Panc1 (cell line): ENCODE results near the gene LY6G6D.

Experiments used
- POLR2AphosphoS5 ChIP-seq: IDR thresholded peaks from 2 replicates; pipeline ENCODE4 v1.6.1; 2012; ENCODE audit warnings: mild to moderate bottlenecking, low read depth, low read length, moderate library complexity
- TCF7L2 ChIP-seq: IDR thresholded peaks from 2 replicates; pipeline ENCODE4 v1.6.1; 2011; ENCODE audit warnings: mild to moderate bottlenecking, low read depth, low read length, inconsistent platforms
- TF ChIP-seq, protein P1 (sequence below): fragments of 450-650 bp; IDR thresholded peaks from 2 replicates; pipeline ENCODE4 v1.5.1; 2017; ENCODE audit warnings: mild to moderate bottlenecking

- TF ChIP-seq, protein P1, sequence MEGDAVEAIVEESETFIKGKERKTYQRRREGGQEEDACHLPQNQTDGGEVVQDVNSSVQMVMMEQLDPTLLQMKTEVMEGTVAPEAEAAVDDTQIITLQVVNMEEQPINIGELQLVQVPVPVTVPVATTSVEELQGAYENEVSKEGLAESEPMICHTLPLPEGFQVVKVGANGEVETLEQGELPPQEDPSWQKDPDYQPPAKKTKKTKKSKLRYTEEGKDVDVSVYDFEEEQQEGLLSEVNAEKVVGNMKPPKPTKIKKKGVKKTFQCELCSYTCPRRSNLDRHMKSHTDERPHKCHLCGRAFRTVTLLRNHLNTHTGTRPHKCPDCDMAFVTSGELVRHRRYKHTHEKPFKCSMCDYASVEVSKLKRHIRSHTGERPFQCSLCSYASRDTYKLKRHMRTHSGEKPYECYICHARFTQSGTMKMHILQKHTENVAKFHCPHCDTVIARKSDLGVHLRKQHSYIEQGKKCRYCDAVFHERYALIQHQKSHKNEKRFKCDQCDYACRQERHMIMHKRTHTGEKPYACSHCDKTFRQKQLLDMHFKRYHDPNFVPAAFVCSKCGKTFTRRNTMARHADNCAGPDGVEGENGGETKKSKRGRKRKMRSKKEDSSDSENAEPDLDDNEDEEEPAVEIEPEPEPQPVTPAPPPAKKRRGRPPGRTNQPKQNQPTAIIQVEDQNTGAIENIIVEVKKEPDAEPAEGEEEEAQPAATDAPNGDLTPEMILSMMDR, result no peak
- TF ChIP-seq POLR2AphosphoS5, result no peak
- TF ChIP-seq TCF7L2, result no peak
Measured at GRCh38 chr6:31761343-31761742, 46.2 kb downstream of the LY6G6D start.
